Measurements from ENCODE around the gene TMEM50B. TPM values are rescaled to one million over a fixed set of nuclear protein-coding genes. Genes with fewer than 3 reads are reported as not detected.
"Not testable (repeated sequence)": the region's sequence is repeated elsewhere in the genome, so short reads cannot be mapped to it uniquely, and the experiment has no call there.

TMEM50B gene
- total RNA-seq, 1 donor from 2014 or later = 32.0 TPM

DNA sequence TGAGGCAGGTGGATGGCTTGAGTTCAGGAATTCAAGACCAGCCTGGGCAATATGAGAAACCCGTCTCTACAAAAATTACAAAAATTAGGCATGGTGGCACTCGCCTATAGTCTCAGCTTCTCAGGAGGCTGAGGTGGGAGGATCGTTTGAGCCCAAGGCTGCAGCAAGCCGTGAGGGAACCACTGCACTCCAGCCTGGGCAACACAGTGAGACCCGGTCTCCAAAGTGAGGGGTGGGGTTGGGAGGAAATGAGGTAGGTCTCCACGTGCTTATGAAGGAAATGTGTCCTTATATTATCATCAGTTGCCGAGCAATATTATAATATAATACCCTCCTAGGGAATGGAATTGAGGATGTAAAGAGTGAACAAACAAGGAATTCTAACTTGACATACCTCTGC is 2.7 kb downstream of the TMEM50B start:
- no peak for DNase-seq (ENCODE audit: low read depth)
- Histone ChIP-seq H3K36me3 (ENCODE audit: control insufficient read depth, insufficient read depth, low read length) (no peaks in the 10 kb centered on the region), H3K27me3 (ENCODE audit: control insufficient read depth, insufficient read depth, low read length) (no peaks in the 10 kb centered on the region), H3K4me3 (ENCODE audit: low read depth, low read length) (no peak overlapping the region)
- TF ChIP-seq, protein P1, sequence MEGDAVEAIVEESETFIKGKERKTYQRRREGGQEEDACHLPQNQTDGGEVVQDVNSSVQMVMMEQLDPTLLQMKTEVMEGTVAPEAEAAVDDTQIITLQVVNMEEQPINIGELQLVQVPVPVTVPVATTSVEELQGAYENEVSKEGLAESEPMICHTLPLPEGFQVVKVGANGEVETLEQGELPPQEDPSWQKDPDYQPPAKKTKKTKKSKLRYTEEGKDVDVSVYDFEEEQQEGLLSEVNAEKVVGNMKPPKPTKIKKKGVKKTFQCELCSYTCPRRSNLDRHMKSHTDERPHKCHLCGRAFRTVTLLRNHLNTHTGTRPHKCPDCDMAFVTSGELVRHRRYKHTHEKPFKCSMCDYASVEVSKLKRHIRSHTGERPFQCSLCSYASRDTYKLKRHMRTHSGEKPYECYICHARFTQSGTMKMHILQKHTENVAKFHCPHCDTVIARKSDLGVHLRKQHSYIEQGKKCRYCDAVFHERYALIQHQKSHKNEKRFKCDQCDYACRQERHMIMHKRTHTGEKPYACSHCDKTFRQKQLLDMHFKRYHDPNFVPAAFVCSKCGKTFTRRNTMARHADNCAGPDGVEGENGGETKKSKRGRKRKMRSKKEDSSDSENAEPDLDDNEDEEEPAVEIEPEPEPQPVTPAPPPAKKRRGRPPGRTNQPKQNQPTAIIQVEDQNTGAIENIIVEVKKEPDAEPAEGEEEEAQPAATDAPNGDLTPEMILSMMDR (IDR thresholded peaks at IDR 0.05; ENCODE audit: insufficient read depth, low read length, poor library complexity, severe bottlenecking) = no peak

- TF ChIP-seq, protein P1 (IDR thresholded peaks at IDR 0.05; ENCODE audit: insufficient read depth, low read length, poor library complexity, severe bottlenecking) = no peak
- no peak for DNase-seq (ENCODE audit: low read depth)
- H3K36me3 ChIP-seq (ENCODE audit: control insufficient read depth, insufficient read depth, low read length) = no peaks in the 10 kb centered on the region
- H3K4me3 ChIP-seq (ENCODE audit: low read depth, low read length) = no peak overlapping the region
- no peaks in the 10 kb centered on the region for H3K27me3 ChIP-seq (ENCODE audit: control insufficient read depth, insufficient read depth, low read length)
Observed at GRCh38 chr21:33473344-33473743, 6.4 kb downstream of the TMEM50B start.

- TF ChIP-seq, protein P1 (IDR thresholded peaks at IDR 0.05; ENCODE audit: insufficient read depth, low read length, poor library complexity, severe bottlenecking) = no peak
Observed at GRCh38 chr21:33470701-33471100, 9.1 kb downstream of the TMEM50B start.

DNA sequence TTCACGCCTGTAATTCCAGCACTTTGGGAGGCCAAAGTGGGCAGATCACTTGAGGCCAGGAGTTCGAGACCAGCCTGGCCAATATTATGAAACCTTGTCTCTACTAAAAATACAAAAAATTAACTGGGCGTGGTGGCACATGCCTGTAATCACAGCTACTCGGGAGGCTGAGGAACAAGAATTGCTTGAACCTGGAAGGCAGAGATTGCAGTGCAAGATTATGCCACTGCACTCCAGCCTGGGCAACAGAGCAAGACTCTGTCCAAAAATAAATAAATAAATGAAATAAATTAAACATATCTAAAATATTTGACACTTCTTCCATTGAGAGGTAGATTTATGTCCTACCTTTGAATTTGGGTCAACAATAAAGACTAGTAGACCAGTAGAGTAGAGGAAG is 10.6 kb downstream of the TMEM50B start:
- not testable (repeated sequence) for H3K27me3 ChIP-seq (ENCODE audit: control insufficient read depth, insufficient read depth, low read length); H3K4me3 ChIP-seq (ENCODE audit: low read depth, low read length); DNase-seq (ENCODE audit: low read depth); H3K36me3 ChIP-seq (ENCODE audit: control insufficient read depth, insufficient read depth, low read length)

More at GRCh38 chr21:33470701-33471100, 9.1 kb downstream of the TMEM50B start:
- Histone ChIP-seq H3K27me3 (ENCODE audit: control insufficient read depth, insufficient read depth, low read length) (no peaks in the 10 kb centered on the region), H3K36me3 (ENCODE audit: control insufficient read depth, insufficient read depth, low read length) (no peaks in the 10 kb centered on the region), H3K4me3 (ENCODE audit: low read depth, low read length) (no peak overlapping the region)
- DNase-seq (ENCODE audit: low read depth) = no peak

- no peak for DNase-seq (ENCODE audit: low read depth)
- Histone ChIP-seq H3K36me3 (ENCODE audit: control insufficient read depth, insufficient read depth, low read length) (peaks cover 2% of the 10 kb centered on the region), H3K27me3 (ENCODE audit: control insufficient read depth, insufficient read depth, low read length) (no peaks in the 10 kb centered on the region), H3K4me3 (ENCODE audit: low read depth, low read length) (no peak overlapping the region)
- TF ChIP-seq, protein P1 (IDR thresholded peaks at IDR 0.05; ENCODE audit: insufficient read depth, low read length, poor library complexity, severe bottlenecking) = no peak
Observed at GRCh38 chr21:33461538-33462250, 18.1 kb downstream of the TMEM50B start.

GRCh38 chr21:33458861-33459260 is 20.9 kb downstream of the TMEM50B start:
- no peaks in the 10 kb centered on the region for H3K27me3 ChIP-seq (ENCODE audit: control insufficient read depth, insufficient read depth, low read length)
- H3K36me3 ChIP-seq (ENCODE audit: control insufficient read depth, insufficient read depth, low read length) = peaks cover 2% of the 10 kb centered on the region
- TF ChIP-seq, protein P1 (IDR thresholded peaks at IDR 0.05; ENCODE audit: insufficient read depth, low read length, poor library complexity, severe bottlenecking) = no peak
- DNase-seq (ENCODE audit: low read depth) = no peak
- no peak overlapping the region for H3K4me3 ChIP-seq (ENCODE audit: low read depth, low read length)
